NT2/D1 (cell line): ENCODE data around the gene BAZ1A.

Experiments
- DNase-seq: peaks from one replicate; pipeline ENCODE4 v3.0.0-alpha.2; 2011; ENCODE audit warnings: low read depth, low spot score
- H3K27me3 ChIP-seq: 2 replicates; pipeline ENCODE4 v1.6.0; 2011; ENCODE audit warnings: mild to moderate bottlenecking; ENCODE audit not compliant: insufficient read length, insufficient read depth
- H3K36me3 ChIP-seq: 2 replicates; pipeline ENCODE4 v1.6.1; 2011; ENCODE audit warnings: mild to moderate bottlenecking, low read length, mixed read lengths; ENCODE audit not compliant: insufficient read depth, insufficient read length
- H3K4me1 ChIP-seq: 2 replicates; pipeline ENCODE4 v1.5.1; 2011; ENCODE audit not compliant: insufficient read depth, insufficient read length
- H3K4me3 ChIP-seq: 2 replicates; pipeline ENCODE4 v1.5.1; 2011; ENCODE audit warnings: low read depth; ENCODE audit not compliant: insufficient read length
- H3K9ac ChIP-seq: 2 replicates; pipeline ENCODE4 v1.6.0; 2011; ENCODE audit warnings: low read depth; ENCODE audit not compliant: insufficient read length
- H3K9me3 ChIP-seq: 2 replicates; pipeline ENCODE4 v1.5.1; 2011; ENCODE audit warnings: mild to moderate bottlenecking, low read length; ENCODE audit not compliant: insufficient read depth
- SUZ12 ChIP-seq: IDR thresholded peaks from 2 replicates; pipeline ENCODE4 v1.6.1; 2011; ENCODE audit not compliant: insufficient read length, insufficient read depth; ENCODE audit errors: extremely low read depth
- YY1 ChIP-seq: IDR thresholded peaks from 2 replicates; pipeline ENCODE4 v1.6.1; 2011; ENCODE audit not compliant: insufficient read length, insufficient read depth
- ZNF274 ChIP-seq: IDR thresholded peaks from 2 replicates; pipeline ENCODE4 v1.6.1; 2011; ENCODE audit warnings: mild to moderate bottlenecking, low read depth, low read length

The BAZ1A gene

DNA sequence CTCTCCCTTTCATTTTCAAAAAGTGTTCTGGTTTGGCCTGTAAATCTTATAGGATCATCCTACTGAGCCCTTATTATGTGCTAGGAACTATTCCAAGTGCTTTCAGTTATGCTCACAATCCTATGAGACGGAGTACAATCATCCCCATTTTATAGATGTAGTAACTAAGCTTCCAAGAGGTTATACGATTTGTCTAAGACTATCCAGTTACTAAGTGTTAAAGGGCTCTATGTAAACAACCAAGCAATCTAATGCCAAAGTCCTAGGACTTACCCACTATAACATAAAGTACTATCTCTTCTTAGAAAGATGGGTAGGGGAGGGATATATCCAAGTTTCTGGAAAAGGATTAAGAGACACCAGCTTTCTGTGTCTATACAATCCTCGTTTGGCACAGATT, 167.4 kb downstream of the BAZ1A start:
- TF ChIP-seq SUZ12 = no peak
- no peak for TF ChIP-seq YY1
- TF ChIP-seq ZNF274 = no peak
- H3K4me1 ChIP-seq = no peaks in the 10 kb centered on the region
- H3K9ac ChIP-seq = no peak overlapping the region
- H3K9me3 ChIP-seq = no peaks in the 10 kb centered on the region
- H3K36me3 ChIP-seq = peaks cover 22% of the 10 kb centered on the region
- no peak overlapping the region for H3K4me3 ChIP-seq
- DNase-seq = no peak
- H3K27me3 ChIP-seq = no peaks in the 10 kb centered on the region
